Left lung (tissue), 10 donors: ENCODE data around the gene LHFPL2. TPM values are rescaled to one million over a fixed set of nuclear protein-coding genes. Genes with fewer than 3 reads are reported as not detected.

Experiments used
- ATAC-seq: fragments of 200-7000 bp; cut with Tn5 transposase; one replicate; pipeline ENCODE4 v1.9.1; 2020; ENCODE audit warnings: moderate library complexity
- DNase-seq, 4 donors: peaks; one replicate each; pipeline ENCODE4 v3.0.0-alpha.2; 2013 to 2020
- H3K27ac ChIP-seq, 2 donors: fragments of 200-600 bp; sonication (generic) in 1 of 2; one replicate each; pipeline versions ENCODE4 v1.5.0 to v1.8.0; 2020 to 2021
- H3K27me3 ChIP-seq, 2 donors: fragments of 200-600 bp; sonication (generic) in 1 of 2; one replicate each; pipeline versions ENCODE4 v1.5.0 to v1.8.0; 2020 to 2021
- H3K36me3 ChIP-seq, 2 donors: fragments of 200-600 bp; sonication (generic) in 1 of 2; one replicate each; pipeline versions ENCODE4 v1.5.0 to v1.8.0; 2020 to 2021
- H3K4me1 ChIP-seq, 2 donors: fragments of 200-600 bp; one replicate each; pipeline ENCODE4 v1.8.0; 2021
- H3K4me3 ChIP-seq, 2 donors: fragments of 200-600 bp; sonication (generic) in 1 of 2; one replicate each; pipeline versions ENCODE4 v1.5.0 to v1.8.0; 2020 to 2021; ENCODE audit warnings: mild to moderate bottlenecking in 1 of 2
- H3K9me3 ChIP-seq, 2 donors: fragments of 200-600 bp; sonication (generic) in 1 of 2; one replicate each; pipeline versions ENCODE4 v1.5.0 to v1.8.0; 2020 to 2021
- intact Hi-C, 2 donors: fragments of 100-400 bp; cut with DNase I; formaldehyde crosslinking; loops; one replicate each; pipeline versions ENCODE4 v1.11.2 to v1.14.2; 2022
- polyA plus RNA-seq, 6 donors: library from polyadenylated mRNA; unstranded; fragments of 120-200 nt; gene quantifications; one replicate each; pipeline ENCODE4 v1.2.1, GENCODE V29; 2013; ENCODE audit not compliant: insufficient read length in 6 of 6
- total RNA-seq, 2 donors: library from RNA; stranded (reverse); fragmentation: NEBNext Ultra II Directional; extraction: Animal tissue kit (Norgen Biotek cat#: 25700); gene quantifications; one replicate each; pipeline ENCODE4 v1.2.1, GENCODE V29; 2021
- TF ChIP-seq, protein P1 (sequence below), 2 donors: fragments of 200-600 bp; sonication (generic) in 1 of 2; IDR thresholded peaks; one replicate each; pipeline versions ENCODE4 v1.5.0 to v1.8.0; 2021; ENCODE audit warnings: antibody characterized with exemption in 2 of 2
- donor health status: DM: no; HTN: yes; CAD: no.
- donor health status: DM: no; HTN: no; CAD: no.

LHFPL2 gene
- total and polyA plus RNA-seq, 8 donors: 39.6 to 89.9 (median 48.9) TPM

DNA sequence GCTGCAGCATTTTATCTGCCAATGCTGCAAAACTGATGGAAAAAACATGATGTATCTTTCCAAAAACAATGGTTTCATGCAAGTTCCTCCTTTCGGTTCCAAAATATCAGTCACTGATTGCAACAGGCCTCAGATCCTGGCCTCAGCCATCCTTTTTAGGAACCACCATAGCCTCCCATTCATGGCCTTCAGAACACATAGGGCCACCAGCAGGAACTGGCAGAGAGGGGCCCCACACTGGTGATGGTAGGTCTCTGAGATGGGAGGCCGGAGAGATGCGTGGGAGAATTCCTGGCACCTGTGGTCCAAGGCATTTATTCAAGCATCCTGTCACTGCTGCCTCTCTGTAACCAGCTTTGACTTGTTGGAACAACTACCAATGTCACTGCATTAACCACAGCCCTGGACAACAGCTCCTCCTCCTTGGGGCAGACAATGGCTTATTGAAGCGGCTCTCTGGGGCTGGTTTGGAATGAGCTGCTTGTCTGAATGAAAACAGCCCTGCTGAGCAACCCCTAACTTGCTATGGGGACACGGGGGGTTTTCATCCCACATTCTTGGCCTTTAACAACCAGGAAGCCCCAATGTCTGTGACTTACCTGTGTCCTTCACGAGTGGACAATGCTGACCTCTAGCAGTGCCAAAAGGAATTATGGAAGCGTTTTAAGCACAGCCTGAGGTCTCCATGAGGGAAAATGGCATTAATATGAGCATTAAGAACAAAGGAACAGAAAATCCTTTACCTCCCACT, 108.1 kb downstream of the LHFPL2 start:
- Histone ChIP-seq H3K27ac (peak overlapping the region; percentile 39 to 63), H3K36me3 (no peaks in the 10 kb centered on the region), H3K4me1 (peaks cover 0 to 50% of the 10 kb centered on the region in 2 donors), H3K4me3 (no peak overlapping the region), H3K9me3 (no peaks in the 10 kb centered on the region), H3K27me3 (no peaks in the 10 kb centered on the region)
- ATAC-seq (peak; percentile 51), DNase-seq (no peak)
- intact Hi-C loops: no loop called here
- TF ChIP-seq, protein P1, sequence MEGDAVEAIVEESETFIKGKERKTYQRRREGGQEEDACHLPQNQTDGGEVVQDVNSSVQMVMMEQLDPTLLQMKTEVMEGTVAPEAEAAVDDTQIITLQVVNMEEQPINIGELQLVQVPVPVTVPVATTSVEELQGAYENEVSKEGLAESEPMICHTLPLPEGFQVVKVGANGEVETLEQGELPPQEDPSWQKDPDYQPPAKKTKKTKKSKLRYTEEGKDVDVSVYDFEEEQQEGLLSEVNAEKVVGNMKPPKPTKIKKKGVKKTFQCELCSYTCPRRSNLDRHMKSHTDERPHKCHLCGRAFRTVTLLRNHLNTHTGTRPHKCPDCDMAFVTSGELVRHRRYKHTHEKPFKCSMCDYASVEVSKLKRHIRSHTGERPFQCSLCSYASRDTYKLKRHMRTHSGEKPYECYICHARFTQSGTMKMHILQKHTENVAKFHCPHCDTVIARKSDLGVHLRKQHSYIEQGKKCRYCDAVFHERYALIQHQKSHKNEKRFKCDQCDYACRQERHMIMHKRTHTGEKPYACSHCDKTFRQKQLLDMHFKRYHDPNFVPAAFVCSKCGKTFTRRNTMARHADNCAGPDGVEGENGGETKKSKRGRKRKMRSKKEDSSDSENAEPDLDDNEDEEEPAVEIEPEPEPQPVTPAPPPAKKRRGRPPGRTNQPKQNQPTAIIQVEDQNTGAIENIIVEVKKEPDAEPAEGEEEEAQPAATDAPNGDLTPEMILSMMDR (IDR thresholded peaks at IDR 0.05): no peak

- intact Hi-C loops: loop anchor here in 1 of 2 donors (10.0 kb wide), 2 partner anchors 64 to 426 kb away; no protein-coding TSS in a partner anchor
- Histone ChIP-seq H3K36me3 (no peaks in the 10 kb centered on the region), H3K4me3 (no peak overlapping the region), H3K9me3 (no peaks in the 10 kb centered on the region), H3K27me3 (no peaks in the 10 kb centered on the region), H3K27ac (no peak overlapping the region), H3K4me1 (peaks cover 0 to 62% of the 10 kb centered on the region in 2 donors)
- TF ChIP-seq, protein P1 (IDR thresholded peaks at IDR 0.05): no peak
- DNase-seq: no peak
- ATAC-seq: no peak
Observed at GRCh38 chr5:78538240-78538850, 110.2 kb downstream of the LHFPL2 start.

DNA sequence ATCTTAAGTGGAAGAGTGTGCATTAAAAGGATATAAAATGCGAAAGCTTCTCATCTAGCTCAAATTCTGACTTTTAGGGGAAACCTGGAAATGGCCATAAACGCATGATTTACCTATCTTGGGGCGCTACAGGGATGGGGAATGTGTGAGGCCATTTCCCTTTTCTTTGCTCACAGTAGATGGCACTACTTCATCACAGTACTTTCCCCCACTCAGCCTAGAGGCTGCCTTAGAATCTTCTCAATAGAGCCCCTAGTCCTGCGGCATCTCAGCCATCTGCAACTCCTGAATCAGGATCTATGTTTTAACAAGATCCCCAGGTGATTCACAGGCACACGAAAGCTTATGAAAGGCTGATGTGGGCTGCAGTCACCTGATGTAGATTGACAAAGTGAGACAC, 110.8 kb downstream of the LHFPL2 start:
- intact Hi-C loops: loop anchor here in 1 of 2 donors (10.0 kb wide), 2 partner anchors 63 to 427 kb away; no protein-coding TSS in a partner anchor

GRCh38 chr5:78537411-78537810, 111.2 kb downstream of the LHFPL2 start:
- H3K27ac ChIP-seq: no peak overlapping the region
- ATAC-seq (no peak), DNase-seq (no peak)
- H3K27me3 ChIP-seq: no peaks in the 10 kb centered on the region
- no peaks in the 10 kb centered on the region for H3K36me3 ChIP-seq
- H3K4me1 ChIP-seq: peaks cover 0 to 62% of the 10 kb centered on the region in 2 donors
- H3K9me3 ChIP-seq: no peaks in the 10 kb centered on the region
- no peak overlapping the region for H3K4me3 ChIP-seq
- intact Hi-C loops: loop anchor here in 1 of 2 donors (10.0 kb wide), 2 partner anchors 63 to 427 kb away; no protein-coding TSS in a partner anchor
- TF ChIP-seq, protein P1 (IDR thresholded peaks at IDR 0.05): no peak

More for the DNA sequence above, 110.8 kb downstream of the LHFPL2 start:
- no peaks in the 10 kb centered on the region for H3K9me3 ChIP-seq
- H3K27me3 ChIP-seq: no peaks in the 10 kb centered on the region
- DNase-seq (peak in 2 of 4 donors; percentile 47 to 70), ATAC-seq (peak; percentile 70)
- H3K27ac ChIP-seq: no peak overlapping the region
- no peaks in the 10 kb centered on the region for H3K36me3 ChIP-seq
- peaks cover 0 to 62% of the 10 kb centered on the region in 2 donors for H3K4me1 ChIP-seq
- TF ChIP-seq, protein P1 (IDR thresholded peaks at IDR 0.05): peak; percentile 33 to 47
- no peak overlapping the region for H3K4me3 ChIP-seq

DNA sequence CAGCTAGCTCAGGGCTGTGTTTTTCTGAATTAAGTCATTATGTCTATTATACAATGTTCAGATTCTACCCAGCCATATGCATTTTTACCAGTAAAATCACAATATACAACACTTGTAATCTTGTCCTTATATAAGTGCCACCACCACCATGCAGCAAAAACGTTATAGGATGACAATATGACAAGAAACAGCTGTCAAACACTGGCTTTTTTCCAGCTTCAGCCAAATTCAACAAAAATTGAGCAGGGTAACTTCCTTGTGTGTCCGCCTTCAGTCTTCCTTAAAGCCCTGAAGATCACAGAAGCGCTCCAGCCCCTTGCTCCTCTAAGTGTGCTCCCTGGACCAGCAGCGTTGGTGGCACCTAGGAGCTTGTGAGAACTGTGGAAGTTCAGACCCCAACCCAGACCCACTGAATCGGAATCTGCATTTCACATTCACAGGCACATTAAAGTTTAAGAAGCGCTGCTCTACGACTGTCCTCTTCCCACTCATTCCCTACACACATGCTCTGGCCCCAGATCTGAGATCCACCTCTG, 111.8 kb downstream of the LHFPL2 start:
- Histone ChIP-seq H3K36me3 (no peaks in the 10 kb centered on the region), H3K27ac (no peak overlapping the region), H3K4me1 (peaks cover 0 to 57% of the 10 kb centered on the region in 2 donors), H3K9me3 (no peaks in the 10 kb centered on the region), H3K4me3 (no peak overlapping the region), H3K27me3 (no peaks in the 10 kb centered on the region)
- TF ChIP-seq, protein P1 (IDR thresholded peaks at IDR 0.05): no peak
- DNase-seq (no peak), ATAC-seq (no peak)
- intact Hi-C loops: loop anchor here in 1 of 2 donors (10.0 kb wide), 2 partner anchors 62 to 428 kb away; no protein-coding TSS in a partner anchor
